Liver (tissue), 3 donors: ENCODE data around the gene NKD1.

Experiments
- FOXA1 ChIP-seq: IDR thresholded peaks from 2 replicates; pipeline ENCODE4 v1.6.1; 2016; ENCODE audit warnings: antibody characterized with exemption
- RAD21 ChIP-seq, 2 donors: IDR thresholded peaks; 2 replicates each; pipeline ENCODE4 v1.6.1; 2016; ENCODE audit warnings: antibody characterized with exemption in 2 of 2, mild to moderate bottlenecking in 2 of 2
- TF ChIP-seq, protein P1 (sequence below): fragments of 150-350 bp; IDR thresholded peaks from 2 replicates; pipeline ENCODE4 v1.5.1; 2017; ENCODE audit warnings: improper control_type of control experiment, low read depth, low read length; ENCODE audit not compliant: missing input control
- TF ChIP-seq, protein P2 (sequence below): IDR thresholded peaks from 2 replicates; pipeline ENCODE4 v1.6.1; 2016; ENCODE audit warnings: antibody characterized with exemption
- donor health status: healthy.
- donor health status: healthy.

DNA sequence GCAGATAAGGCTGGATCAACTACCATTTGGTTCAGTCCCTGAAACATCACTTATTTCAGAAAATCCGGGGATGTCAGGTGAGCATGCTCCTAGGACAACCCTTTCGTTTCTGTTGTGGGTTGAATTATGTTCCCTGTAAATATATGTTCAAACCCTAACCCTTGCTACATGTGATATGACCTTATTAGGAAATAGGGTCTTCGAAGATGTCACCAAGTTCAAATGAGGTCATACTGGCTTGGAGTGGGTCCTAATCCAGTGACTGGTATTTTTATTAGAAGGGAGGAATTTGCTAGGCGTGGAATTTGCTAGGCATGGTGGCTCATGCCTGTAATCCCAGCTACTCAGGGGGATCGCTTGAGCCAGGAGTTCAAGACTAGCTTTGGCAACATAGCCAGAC, 111.6 kb downstream of the NKD1 start:
- TF ChIP-seq, protein P1, sequence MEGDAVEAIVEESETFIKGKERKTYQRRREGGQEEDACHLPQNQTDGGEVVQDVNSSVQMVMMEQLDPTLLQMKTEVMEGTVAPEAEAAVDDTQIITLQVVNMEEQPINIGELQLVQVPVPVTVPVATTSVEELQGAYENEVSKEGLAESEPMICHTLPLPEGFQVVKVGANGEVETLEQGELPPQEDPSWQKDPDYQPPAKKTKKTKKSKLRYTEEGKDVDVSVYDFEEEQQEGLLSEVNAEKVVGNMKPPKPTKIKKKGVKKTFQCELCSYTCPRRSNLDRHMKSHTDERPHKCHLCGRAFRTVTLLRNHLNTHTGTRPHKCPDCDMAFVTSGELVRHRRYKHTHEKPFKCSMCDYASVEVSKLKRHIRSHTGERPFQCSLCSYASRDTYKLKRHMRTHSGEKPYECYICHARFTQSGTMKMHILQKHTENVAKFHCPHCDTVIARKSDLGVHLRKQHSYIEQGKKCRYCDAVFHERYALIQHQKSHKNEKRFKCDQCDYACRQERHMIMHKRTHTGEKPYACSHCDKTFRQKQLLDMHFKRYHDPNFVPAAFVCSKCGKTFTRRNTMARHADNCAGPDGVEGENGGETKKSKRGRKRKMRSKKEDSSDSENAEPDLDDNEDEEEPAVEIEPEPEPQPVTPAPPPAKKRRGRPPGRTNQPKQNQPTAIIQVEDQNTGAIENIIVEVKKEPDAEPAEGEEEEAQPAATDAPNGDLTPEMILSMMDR, result no peak
- TF ChIP-seq, protein P2, sequence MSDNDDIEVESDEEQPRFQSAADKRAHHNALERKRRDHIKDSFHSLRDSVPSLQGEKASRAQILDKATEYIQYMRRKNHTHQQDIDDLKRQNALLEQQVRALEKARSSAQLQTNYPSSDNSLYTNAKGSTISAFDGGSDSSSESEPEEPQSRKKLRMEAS, result no peak
- TF ChIP-seq FOXA1, result no peak
- TF ChIP-seq RAD21 (IDR thresholded peaks at IDR 0.05), result no peak
